SK-N-SH (cell line): ENCODE results near the gene TOR2A. TPM values are rescaled to one million over a fixed set of nuclear protein-coding genes. Genes with fewer than 3 reads are reported as not detected.

Experiments used
- CTCF ChIA-PET: fragments of 300-600, 350-600 bp; formaldehyde crosslinking; extraction: SDS; loops from one replicate; lab custom pipeline; 2021; lab: Yijun Ruan, JAX
- POLR2A ChIA-PET: fragments of 350-600 bp; sonication (Branson Sonifier 250); formaldehyde crosslinking; extraction: SDS; loops from one replicate; lab custom pipeline; 2020; ENCODE audit warnings: antibody characterized with exemption, inconsistent platforms; lab: Yijun Ruan, JAX
- DNase-seq: peaks from one replicate; pipeline ENCODE4 v3.0.0; 2012
- H2AFZ ChIP-seq: fragments of 200-600 bp; sonication (generic); 2 replicates; pipeline ENCODE4 v1.8.1; 2016; ENCODE audit warnings: antibody characterized with exemption, mild to moderate bottlenecking, low read depth
- H3F3A ChIP-seq: fragments of 200-600 bp; sonication (generic); replicated peaks from 2 replicates; pipeline ENCODE3; 2016; ENCODE audit warnings: antibody characterized with exemption, mild to moderate bottlenecking; ENCODE audit not compliant: insufficient read depth
- H3K27ac ChIP-seq, 2 experiments: fragments of 200-500 bp in 1 of 2; fragments of 200-600 bp in 1 of 2; sonication (Bioruptor generic) in 1 of 2; sonication (generic), shearing (Covaris generic) in 1 of 2; 2 replicates each; pipeline versions ENCODE4 v1.5.1 to v1.6.1; 2014 to 2016; ENCODE audit warnings: low read depth in 2 of 2, inconsistent platforms in 1 of 2, low read length in 1 of 2, mild to moderate bottlenecking in 1 of 2, mixed read lengths in 1 of 2
- H3K27me3 ChIP-seq: fragments of 200-600 bp; sonication (generic), shearing (Covaris generic); 2 replicates; pipeline ENCODE4 v1.6.1; 2016; ENCODE audit warnings: mixed run types; ENCODE audit not compliant: insufficient read depth
- H3K36me3 ChIP-seq, 2 experiments: fragments of 200-500 bp in 1 of 2; fragments of 200-600 bp in 1 of 2; sonication (Bioruptor generic) in 1 of 2; sonication (generic) in 1 of 2; replicated peaks in 1 of 2; 2 replicates each; pipeline versions ENCODE3 to v1.5.1; 2014 to 2016; ENCODE audit warnings: low read length in 1 of 2, mild to moderate bottlenecking in 1 of 2; ENCODE audit not compliant: insufficient read depth in 2 of 2, control insufficient read depth in 1 of 2
- H3K4me1 ChIP-seq, 2 experiments: fragments of 200-500 bp in 1 of 2; fragments of 200-600 bp in 1 of 2; sonication (Bioruptor generic) in 1 of 2; sonication (generic), shearing (Covaris generic) in 1 of 2; 2 replicates each; pipeline versions ENCODE4 v1.5.1 to v1.6.1; 2014 to 2016; ENCODE audit warnings: low read depth in 1 of 2, low read length in 1 of 2, mixed run types in 1 of 2; ENCODE audit not compliant: insufficient read depth in 2 of 2, control insufficient read depth in 1 of 2
- H3K4me2 ChIP-seq: fragments of 200-600 bp; sonication (generic), shearing (Covaris generic); 2 replicates; pipeline ENCODE4 v1.6.1; 2017; ENCODE audit warnings: mixed run types
- H3K4me3 ChIP-seq, 2 experiments: fragments of 200-500 bp in 1 of 2; fragments of 200-600 bp in 1 of 2; sonication (Bioruptor generic) in 1 of 2; sonication (generic), shearing (Covaris generic) in 1 of 2; 2 replicates each; pipeline versions ENCODE4 v1.5.1 to v1.8.1; 2014 to 2016; ENCODE audit warnings: low read depth in 2 of 2, inconsistent platforms in 1 of 2, low read length in 1 of 2, mild to moderate bottlenecking in 1 of 2, mixed read lengths in 1 of 2, moderate library complexity in 1 of 2
- H3K79me2 ChIP-seq: fragments of 200-600 bp; sonication (generic); 2 replicates; pipeline ENCODE4 v1.8.1; 2017; ENCODE audit warnings: mild to moderate bottlenecking; ENCODE audit not compliant: insufficient read depth
- H3K9ac ChIP-seq: fragments of 200-600 bp; sonication (generic); 2 replicates; pipeline ENCODE4 v1.6.1; 2017; ENCODE audit warnings: mixed run types
- H3K9me2 ChIP-seq: fragments of 200-600 bp; sonication (generic); 2 replicates; pipeline ENCODE4 v1.6.1; 2017; ENCODE audit warnings: mixed run types
- H3K9me3 ChIP-seq: fragments of 200-600 bp; sonication (generic); 2 replicates; pipeline ENCODE4 v1.6.1; 2017; ENCODE audit warnings: mixed run types, mild to moderate bottlenecking, moderate library complexity
- H4K20me1 ChIP-seq: fragments of 200-600 bp; sonication (generic); 2 replicates; pipeline ENCODE4 v1.6.1; 2017; ENCODE audit warnings: mild to moderate bottlenecking, mixed run types; ENCODE audit not compliant: insufficient read depth
- EZH2phosphoT487 ChIP-seq: fragments of 200-600 bp; sonication (generic); IDR thresholded peaks from 2 replicates; pipeline ENCODE4 v1.6.1; 2017; ENCODE audit warnings: low read depth, mixed run types, mild to moderate bottlenecking, antibody characterized with exemption, moderate library complexity, borderline replicate concordance
- GATA2 ChIP-seq: sonication (generic); formaldehyde crosslinking; IDR thresholded peaks from 2 replicates; pipeline ENCODE4 v1.5.0; 2020; ENCODE audit warnings: mild to moderate bottlenecking, missing genetic modification reagents
- IRF3 ChIP-seq: fragments of 150-350 bp; IDR thresholded peaks from 2 replicates; pipeline ENCODE4 v1.6.1; 2016; ENCODE audit warnings: mild to moderate bottlenecking, low read depth, low read length
- JUND ChIP-seq: IDR thresholded peaks from 2 replicates; pipeline ENCODE4 v1.4.0; 2012
- MEF2A ChIP-seq: IDR thresholded peaks from 2 replicates; pipeline ENCODE4 v1.4.0; 2012; ENCODE audit warnings: low read depth, borderline replicate concordance
- MXI1 ChIP-seq: IDR thresholded peaks from 2 replicates; pipeline ENCODE4 v1.6.1; 2012; ENCODE audit warnings: mild to moderate bottlenecking, low read depth, low read length, improper control_type of control experiment
- POLR2AphosphoS5 ChIP-seq: IDR thresholded peaks from 2 replicates; pipeline ENCODE4 v1.6.1; 2012; ENCODE audit warnings: low read depth, low read length
- RAD21 ChIP-seq: IDR thresholded peaks from 2 replicates; pipeline ENCODE4 v1.6.1; 2012; ENCODE audit warnings: mild to moderate bottlenecking, low read length
- REST ChIP-seq: IDR thresholded peaks from 2 replicates; pipeline ENCODE4 v1.6.1; 2012; ENCODE audit warnings: mild to moderate bottlenecking, low read depth, low read length, moderate library complexity
- SIN3A ChIP-seq: IDR thresholded peaks from 2 replicates; pipeline ENCODE4 v1.6.1; 2012; ENCODE audit warnings: low read depth, mild to moderate bottlenecking, low read length, moderate library complexity, borderline replicate concordance
- TCF12 ChIP-seq: IDR thresholded peaks from 2 replicates; pipeline ENCODE4 v1.4.0; 2012
- USF1 ChIP-seq: IDR thresholded peaks from 2 replicates; pipeline ENCODE4 v1.4.0; 2012; ENCODE audit warnings: low read depth, borderline replicate concordance
- whole genome bisulfite sequencing: methylation state at CpG from one replicate; pipeline ENCODE4 v1.1.6; 2017; ENCODE audit warnings: low lambda C conversion rate; 5-methylcytosine and 5-hydroxymethylcytosine counted together
- polyA plus RNA-seq, 3 experiments: library from polyadenylated mRNA; depleted of rRNA; stranded (reverse); fragments of >200 nt; gene quantifications; 2 replicates each; pipeline ENCODE4 v1.2.3, GENCODE V29; 2012
- TF ChIP-seq, protein P1 (sequence below): fragments of 150-350 bp; IDR thresholded peaks from 2 replicates; pipeline ENCODE4 v1.6.1; 2017; ENCODE audit warnings: antibody characterized with exemption, low read length, low read depth, borderline replicate concordance
- TF ChIP-seq, protein P2 (sequence below): fragments of 200-600 bp; sonication (generic); IDR thresholded peaks from 2 replicates; pipeline ENCODE4 v1.6.1; 2017; ENCODE audit warnings: antibody characterized with exemption, mild to moderate bottlenecking, moderate library complexity

The TOR2A gene
- polyA plus RNA-seq, 1 of the 3 experiments (the other 2 are of a cell fraction): 17.2 TPM

- no peak overlapping the region for H3K27ac ChIP-seq
- CTCF ChIA-PET: interaction anchor here (0.6 kb wide), 1 partner anchor 15 kb away, joined by 3 read pairs; no protein-coding TSS in a partner anchor
- H4K20me1 ChIP-seq: no peaks in the 10 kb centered on the region
- no peaks in the 10 kb centered on the region for H3K9me2 ChIP-seq
- no peak overlapping the region for H3K9ac ChIP-seq
- 76% methylated on average over 20 of the region's 26 CpGs for WGBS
- peaks cover 0 to 15% of the 10 kb centered on the region in 2 experiments; a peak in 1 of 4 replicates for H3K4me1 ChIP-seq
- TF ChIP-seq REST (no peak), TCF12 (no peak), IRF3 (no peak), USF1 (no peak), POLR2AphosphoS5 (no peak), EZH2phosphoT487 (no peak), JUND (no peak), SIN3A (no peak), GATA2 (CRISPR knock-in tag) (no peak), RAD21 (no peak), MEF2A (no peak), MXI1 (no peak)
- TF ChIP-seq, protein P1, sequence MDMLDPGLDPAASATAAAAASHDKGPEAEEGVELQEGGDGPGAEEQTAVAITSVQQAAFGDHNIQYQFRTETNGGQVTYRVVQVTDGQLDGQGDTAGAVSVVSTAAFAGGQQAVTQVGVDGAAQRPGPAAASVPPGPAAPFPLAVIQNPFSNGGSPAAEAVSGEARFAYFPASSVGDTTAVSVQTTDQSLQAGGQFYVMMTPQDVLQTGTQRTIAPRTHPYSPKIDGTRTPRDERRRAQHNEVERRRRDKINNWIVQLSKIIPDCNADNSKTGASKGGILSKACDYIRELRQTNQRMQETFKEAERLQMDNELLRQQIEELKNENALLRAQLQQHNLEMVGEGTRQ: no peak
- TF ChIP-seq, protein P2, sequence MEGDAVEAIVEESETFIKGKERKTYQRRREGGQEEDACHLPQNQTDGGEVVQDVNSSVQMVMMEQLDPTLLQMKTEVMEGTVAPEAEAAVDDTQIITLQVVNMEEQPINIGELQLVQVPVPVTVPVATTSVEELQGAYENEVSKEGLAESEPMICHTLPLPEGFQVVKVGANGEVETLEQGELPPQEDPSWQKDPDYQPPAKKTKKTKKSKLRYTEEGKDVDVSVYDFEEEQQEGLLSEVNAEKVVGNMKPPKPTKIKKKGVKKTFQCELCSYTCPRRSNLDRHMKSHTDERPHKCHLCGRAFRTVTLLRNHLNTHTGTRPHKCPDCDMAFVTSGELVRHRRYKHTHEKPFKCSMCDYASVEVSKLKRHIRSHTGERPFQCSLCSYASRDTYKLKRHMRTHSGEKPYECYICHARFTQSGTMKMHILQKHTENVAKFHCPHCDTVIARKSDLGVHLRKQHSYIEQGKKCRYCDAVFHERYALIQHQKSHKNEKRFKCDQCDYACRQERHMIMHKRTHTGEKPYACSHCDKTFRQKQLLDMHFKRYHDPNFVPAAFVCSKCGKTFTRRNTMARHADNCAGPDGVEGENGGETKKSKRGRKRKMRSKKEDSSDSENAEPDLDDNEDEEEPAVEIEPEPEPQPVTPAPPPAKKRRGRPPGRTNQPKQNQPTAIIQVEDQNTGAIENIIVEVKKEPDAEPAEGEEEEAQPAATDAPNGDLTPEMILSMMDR: no peak
- no peak overlapping the region for H3K4me3 ChIP-seq
- H3K4me2 ChIP-seq: no peak overlapping the region
- POLR2A ChIA-PET: no interaction called here
- H3K36me3 ChIP-seq: no peaks in the 10 kb centered on the region
- H3K9me3 ChIP-seq: no peaks in the 10 kb centered on the region
- peaks cover 8% of the 10 kb centered on the region; the same call in 1 of the 2 replicates for H3K27me3 ChIP-seq
- H2AFZ ChIP-seq: no peak overlapping the region
- no peaks in the 10 kb centered on the region for H3K79me2 ChIP-seq
- no peaks in the 10 kb centered on the region for H3F3A ChIP-seq
- DNase-seq: no peak
Observed at GRCh38 chr9:127749090-127749787, 14.1 kb upstream of the TOR2A start.
